Endothelial cell of umbilical vein (primary cell): Measurements from ENCODE around the gene MEGF10. TPM values are rescaled to one million over a fixed set of nuclear protein-coding genes. Genes with fewer than 3 reads are reported as not detected.

Experiments
- BruUV-seq: library from RNA; stranded (reverse); fragments of 400-500 nt; replicated peaks from 2 replicates; lab custom pipeline; 2021; lab: Mats Ljungman, UMichigan
- CTCF ChIA-PET: fragments of 300-600, 350-600 bp; sonication (Branson Sonifier 250); formaldehyde crosslinking; loops from one replicate; lab custom pipeline; 2021; ENCODE audit warnings: antibody characterized with exemption, inconsistent platforms; lab: Charles Lee
- POLR2A ChIA-PET: fragments of 300-600, 350-600 bp; sonication (Branson Sonifier 250); formaldehyde crosslinking; loops from one replicate; lab custom pipeline; 2021; ENCODE audit warnings: antibody characterized with exemption, inconsistent platforms; lab: Charles Lee
- DNase-seq: peaks from one replicate; pipeline ENCODE4 v3.0.0-alpha.2; 2011; ENCODE audit warnings: low read depth, low spot score
- FAIRE-seq: peaks from 2 replicates; lab custom pipeline; 2011; peaks lifted over from hg19 to GRCh38; lab: Jason Lieb, UNC
- H2AFZ ChIP-seq: 2 replicates; pipeline ENCODE4 v1.6.0; 2012; ENCODE audit warnings: low read depth, low read length, control low read depth, inconsistent platforms
- H3K27ac ChIP-seq: 2 replicates; pipeline ENCODE4 v1.5.1; 2011; ENCODE audit warnings: low read depth, mild to moderate bottlenecking, control low read depth, low read length, moderate library complexity; ENCODE audit not compliant: insufficient read depth
- H3K27me3 ChIP-seq, 2 experiments: 2 replicates each; pipeline versions ENCODE4 v1.6.0 to v1.6.1; 2011; ENCODE audit warnings: low read length in 2 of 2, mixed read lengths in 1 of 2; ENCODE audit not compliant: control insufficient read depth in 2 of 2, insufficient read depth in 2 of 2
- H3K36me3 ChIP-seq, 2 experiments: 2 replicates in 1 of 2; 3 replicates in 1 of 2; pipeline ENCODE4 v1.5.1; 2011; ENCODE audit warnings: low read length in 2 of 2, mild to moderate bottlenecking in 1 of 2, moderate library complexity in 1 of 2; ENCODE audit not compliant: control insufficient read depth in 2 of 2, insufficient read depth in 2 of 2; ENCODE audit errors: extremely low read depth in 1 of 2
- H3K4me1 ChIP-seq: 3 replicates; pipeline ENCODE4 v1.5.1; 2011; ENCODE audit warnings: mild to moderate bottlenecking, low read length; ENCODE audit not compliant: control insufficient read depth, insufficient read depth; ENCODE audit errors: extremely low read depth
- H3K4me2 ChIP-seq: 2 replicates; pipeline ENCODE4 v1.6.1; 2011; ENCODE audit warnings: low read length, control low read depth, mixed read lengths; ENCODE audit not compliant: insufficient read depth
- H3K4me3 ChIP-seq, 3 experiments: fragments of 200-600 bp in 1 of 3; sonication (generic), shearing (Covaris generic) in 1 of 3; replicated peaks in 1 of 3; 2 replicates each; pipeline ENCODE4 v1.5.1; 2011 to 2016; ENCODE audit warnings: control low read depth in 3 of 3, low read length in 3 of 3, mild to moderate bottlenecking in 2 of 3, inconsistent platforms in 1 of 3, low read depth in 1 of 3, moderate library complexity in 1 of 3; ENCODE audit not compliant: insufficient read depth in 1 of 3
- H3K79me2 ChIP-seq: 2 replicates; pipeline ENCODE4 v1.6.0; 2012; ENCODE audit warnings: low read length, inconsistent platforms; ENCODE audit not compliant: control insufficient read depth, insufficient read depth
- H3K9ac ChIP-seq: replicated peaks from 2 replicates; pipeline ENCODE3; 2011; ENCODE audit warnings: low read length, control low read depth; ENCODE audit not compliant: insufficient read depth; ENCODE audit errors: extremely low read depth
- H3K9me1 ChIP-seq: replicated peaks from 3 replicates; pipeline ENCODE4 v1.6.0; 2011; ENCODE audit warnings: mild to moderate bottlenecking, low read length; ENCODE audit not compliant: control insufficient read depth, insufficient read depth; ENCODE audit errors: extremely low read depth
- H3K9me3 ChIP-seq: replicated peaks from 2 replicates; pipeline ENCODE4 v1.5.1; 2012; ENCODE audit warnings: low read length, inconsistent platforms; ENCODE audit not compliant: control insufficient read depth, insufficient read depth
- H4K20me1 ChIP-seq: replicated peaks from 2 replicates; pipeline ENCODE3; 2011; ENCODE audit warnings: mild to moderate bottlenecking, low read length; ENCODE audit not compliant: control insufficient read depth, insufficient read depth; ENCODE audit errors: extremely low read depth
- EZH2 ChIP-seq: IDR thresholded peaks from 2 replicates; pipeline ENCODE4 v1.6.1; 2012; ENCODE audit warnings: borderline replicate concordance, low read depth, mild to moderate bottlenecking, moderate library complexity, low read length, inconsistent platforms; ENCODE audit not compliant: severe bottlenecking
- FOS ChIP-seq: IDR thresholded peaks from 2 replicates; pipeline ENCODE4 v1.6.1; 2011; ENCODE audit warnings: mild to moderate bottlenecking, low read length, moderate library complexity, borderline replicate concordance; ENCODE audit not compliant: insufficient read depth
- GATA2 ChIP-seq: IDR thresholded peaks from 2 replicates; pipeline ENCODE4 v1.7.0; 2011; ENCODE audit warnings: low read depth, mild to moderate bottlenecking, moderate library complexity, mixed read lengths, low read length; ENCODE audit not compliant: insufficient read length, insufficient read depth
- JUN ChIP-seq: IDR thresholded peaks from 2 replicates; pipeline ENCODE4 v1.6.1; 2011; ENCODE audit warnings: borderline replicate concordance, low read depth; ENCODE audit not compliant: insufficient read length, insufficient read depth
- MYC ChIP-seq: IDR thresholded peaks from one replicate; pipeline ENCODE4 v1.6.1; 2011; ENCODE audit warnings: mild to moderate bottlenecking, low read depth, low read length
- dilution Hi-C: fragments of 300-500 bp; cut with MboI; formaldehyde crosslinking; loops from one replicate; pipeline ENCODE4 v1.15.0; 2019; ENCODE audit warnings: low sequenced_read_pairs; ENCODE audit not compliant: extremely low pct_ligation_motif_present
- intact Hi-C: fragments of 100-400 bp; cut with micrococcal nuclease; formaldehyde crosslinking; loops from one replicate; pipeline ENCODE4 v1.10.0; 2022
- polyA plus RNA-seq, 4 experiments: library from polyadenylated mRNA; depleted of rRNA in 3 of 4; stranded (reverse) in 3 of 4; unstranded in 1 of 4; fragments of >200 nt; gene quantifications; 2 replicates each; pipeline versions ENCODE4 v1.2.1 to v1.2.3, GENCODE V29; 2011 to 2012; ENCODE audit warnings: missing spikeins in 1 of 4
- total RNA-seq: library from RNA; stranded (reverse); gene quantifications from 2 replicates; pipeline ENCODE4 v1.2.3, GENCODE V29; 2021
- TF ChIP-seq, protein P1 (sequence below): IDR thresholded peaks from 2 replicates; pipeline ENCODE4 v1.6.1; 2011; ENCODE audit not compliant: insufficient read depth, insufficient read length
- TF ChIP-seq, protein P2 (sequence below), 2 donors: IDR thresholded peaks; 1 replicate in 1 of 2; 2 replicates in 1 of 2; pipeline ENCODE4 v1.5.1; 2011; ENCODE audit warnings: low read length in 2 of 2, mild to moderate bottlenecking in 2 of 2, moderate library complexity in 2 of 2, control low read depth in 1 of 2, inconsistent platforms in 1 of 2, low read depth in 1 of 2; ENCODE audit not compliant: insufficient read depth in 1 of 2; ENCODE audit errors: extremely low read depth in 1 of 2

The MEGF10 gene
- total and polyA plus RNA-seq, 2 donors (not counting 3 experiments of a cell fraction or from before 2014, with no cell fraction given), result 0.30 to 1.00 TPM

GRCh38 chr5:127313379-127313778 lies 22.8 kb downstream of the MEGF10 start:
- Histone ChIP-seq H3K79me2 (no peaks in the 10 kb centered on the region), H3K27me3 (peaks cover 28 to 48% of the 10 kb centered on the region in 2 experiments), H3K36me3 (no peaks in the 10 kb centered on the region), H3K9me3 (no peaks in the 10 kb centered on the region), H2AFZ (no peak overlapping the region), H4K20me1 (no peaks in the 10 kb centered on the region), H3K9me1 (no peaks in the 10 kb centered on the region), H3K9ac (no peak overlapping the region), H3K4me3 (no peak overlapping the region), H3K27ac (no peak overlapping the region), H3K4me2 (no peak overlapping the region), H3K4me1 (no peaks in the 10 kb centered on the region)
- dilution Hi-C loops, result no loop called here
- ChIA-PET CTCF (interaction anchor here (0.8 to 4.0 kb wide), 15 partner anchors 8 to 638 kb away, joined by 3 to 45 read pairs (median 4); partner anchors contain the start of gene MEGF10), POLR2A (no interaction called here)
- DNase-seq (no peak), FAIRE-seq (no peak)
- TF ChIP-seq JUN (no peak), EZH2 (no peak), MYC (no peak), GATA2 (no peak), FOS (no peak)
- TF ChIP-seq, protein P1, sequence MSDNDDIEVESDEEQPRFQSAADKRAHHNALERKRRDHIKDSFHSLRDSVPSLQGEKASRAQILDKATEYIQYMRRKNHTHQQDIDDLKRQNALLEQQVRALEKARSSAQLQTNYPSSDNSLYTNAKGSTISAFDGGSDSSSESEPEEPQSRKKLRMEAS, result no peak
- TF ChIP-seq, protein P2, sequence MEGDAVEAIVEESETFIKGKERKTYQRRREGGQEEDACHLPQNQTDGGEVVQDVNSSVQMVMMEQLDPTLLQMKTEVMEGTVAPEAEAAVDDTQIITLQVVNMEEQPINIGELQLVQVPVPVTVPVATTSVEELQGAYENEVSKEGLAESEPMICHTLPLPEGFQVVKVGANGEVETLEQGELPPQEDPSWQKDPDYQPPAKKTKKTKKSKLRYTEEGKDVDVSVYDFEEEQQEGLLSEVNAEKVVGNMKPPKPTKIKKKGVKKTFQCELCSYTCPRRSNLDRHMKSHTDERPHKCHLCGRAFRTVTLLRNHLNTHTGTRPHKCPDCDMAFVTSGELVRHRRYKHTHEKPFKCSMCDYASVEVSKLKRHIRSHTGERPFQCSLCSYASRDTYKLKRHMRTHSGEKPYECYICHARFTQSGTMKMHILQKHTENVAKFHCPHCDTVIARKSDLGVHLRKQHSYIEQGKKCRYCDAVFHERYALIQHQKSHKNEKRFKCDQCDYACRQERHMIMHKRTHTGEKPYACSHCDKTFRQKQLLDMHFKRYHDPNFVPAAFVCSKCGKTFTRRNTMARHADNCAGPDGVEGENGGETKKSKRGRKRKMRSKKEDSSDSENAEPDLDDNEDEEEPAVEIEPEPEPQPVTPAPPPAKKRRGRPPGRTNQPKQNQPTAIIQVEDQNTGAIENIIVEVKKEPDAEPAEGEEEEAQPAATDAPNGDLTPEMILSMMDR (IDR thresholded peaks at IDR 0.05; ENCODE audit: extremely low read depth in 1 of 2, insufficient read depth in 1 of 2, low read depth in 1 of 2, low read length in 2 of 2), result no peak
- intact Hi-C loops, result no loop called here
- no TSS peak for BruUV-seq
